ENCODE results near the gene PDZRN3.

- no peak for TF ChIP-seq HDAC2 (IDR thresholded peaks at IDR 0.05)
- no peak for TF ChIP-seq REST (IDR thresholded peaks at IDR 0.05)
- no peak for TF ChIP-seq JUN (IDR thresholded peaks at IDR 0.05)
Measured at GRCh38 chr3:73503781-73504180, 121.0 kb downstream of the PDZRN3 start.
